GM23338 (cell line): ENCODE results near the gene SIRT7. TPM values are rescaled to one million over a fixed set of nuclear protein-coding genes. Genes with fewer than 3 reads are reported as not detected.

Source experiments
- EZH2 ChIP-seq: fragments of 200-600 bp; sonication (generic); IDR thresholded peaks from one replicate; pipeline ENCODE4 v1.8.0; 2017; ENCODE audit warnings: antibody characterized with exemption, mild to moderate bottlenecking, low read depth; ENCODE audit not compliant: unreplicated experiment
- POLR2AphosphoS5 ChIP-seq: IDR thresholded peaks from 2 replicates; pipeline ENCODE4 v1.6.1; 2016; ENCODE audit warnings: antibody characterized with exemption, low read depth
- ZNF331 ChIP-seq: fragments of 250-450 bp; sonication (Bioruptor Pico); IDR thresholded peaks from 2 replicates; pipeline ENCODE4 v1.5.0; 2020; ENCODE audit warnings: low read depth, mild to moderate bottlenecking, moderate library complexity
- polyA plus RNA-seq: library from polyadenylated mRNA; unstranded; fragments of >200 nt; fragmentation: Nextera tagmentation; extraction: Ambion mirVana; gene quantifications from 2 replicates; pipeline ENCODE4 v1.2.1, GENCODE V29; 2016
- total RNA-seq: library from RNA; depleted of rRNA; stranded (reverse); fragments of >200 nt; shearing (Covaris generic); gene quantifications from 2 replicates; pipeline ENCODE4 v1.2.3, GENCODE V29; 2014; rRNA removed
- TF ChIP-seq, protein P1 (sequence below): fragments of 250-450 bp; sonication (Bioruptor Pico); IDR thresholded peaks from 2 replicates; pipeline ENCODE4 v1.5.0; 2020; ENCODE audit warnings: mild to moderate bottlenecking, moderate library complexity
- TF ChIP-seq, protein P2 (sequence below): IDR thresholded peaks from 2 replicates; pipeline ENCODE4 v1.6.1; 2016; ENCODE audit warnings: antibody characterized with exemption
- TF ChIP-seq, protein P3 (sequence below): IDR thresholded peaks from one replicate; pipeline ENCODE4 v1.6.1; 2018; ENCODE audit warnings: antibody characterized with exemption; ENCODE audit not compliant: unreplicated experiment

SIRT7 gene
- total and polyA plus RNA-seq, 2 experiments from 2014 or later, result 16.3 to 20.8 TPM

DNA sequence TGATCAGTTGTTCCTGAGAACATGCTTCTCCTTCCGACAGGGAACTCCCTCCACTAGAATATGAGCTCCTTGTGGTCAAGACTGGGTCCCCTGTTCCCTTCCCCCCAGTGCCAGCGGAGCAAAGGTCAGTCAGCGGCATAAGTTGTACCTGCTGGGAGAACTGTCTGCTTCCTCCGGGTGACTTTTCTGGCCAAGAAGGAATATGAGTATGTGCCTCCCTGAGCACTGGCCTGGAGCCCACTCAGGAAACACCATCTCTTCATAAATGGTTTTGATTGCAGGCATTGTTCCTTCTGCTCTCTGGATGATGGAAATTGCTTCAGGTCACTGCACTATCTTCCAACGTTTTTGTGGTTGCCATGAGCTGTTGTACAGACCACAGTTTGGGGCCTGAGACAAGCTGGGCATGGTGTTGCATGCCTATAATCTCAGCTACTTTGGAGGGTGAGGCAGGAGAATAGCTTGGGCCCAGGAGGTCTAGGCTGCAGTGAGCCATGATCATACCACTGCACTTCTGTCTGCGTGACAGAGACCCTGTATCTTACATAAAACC, 54.8 kb downstream of the SIRT7 start (continued):
- TF ChIP-seq, protein P1, sequence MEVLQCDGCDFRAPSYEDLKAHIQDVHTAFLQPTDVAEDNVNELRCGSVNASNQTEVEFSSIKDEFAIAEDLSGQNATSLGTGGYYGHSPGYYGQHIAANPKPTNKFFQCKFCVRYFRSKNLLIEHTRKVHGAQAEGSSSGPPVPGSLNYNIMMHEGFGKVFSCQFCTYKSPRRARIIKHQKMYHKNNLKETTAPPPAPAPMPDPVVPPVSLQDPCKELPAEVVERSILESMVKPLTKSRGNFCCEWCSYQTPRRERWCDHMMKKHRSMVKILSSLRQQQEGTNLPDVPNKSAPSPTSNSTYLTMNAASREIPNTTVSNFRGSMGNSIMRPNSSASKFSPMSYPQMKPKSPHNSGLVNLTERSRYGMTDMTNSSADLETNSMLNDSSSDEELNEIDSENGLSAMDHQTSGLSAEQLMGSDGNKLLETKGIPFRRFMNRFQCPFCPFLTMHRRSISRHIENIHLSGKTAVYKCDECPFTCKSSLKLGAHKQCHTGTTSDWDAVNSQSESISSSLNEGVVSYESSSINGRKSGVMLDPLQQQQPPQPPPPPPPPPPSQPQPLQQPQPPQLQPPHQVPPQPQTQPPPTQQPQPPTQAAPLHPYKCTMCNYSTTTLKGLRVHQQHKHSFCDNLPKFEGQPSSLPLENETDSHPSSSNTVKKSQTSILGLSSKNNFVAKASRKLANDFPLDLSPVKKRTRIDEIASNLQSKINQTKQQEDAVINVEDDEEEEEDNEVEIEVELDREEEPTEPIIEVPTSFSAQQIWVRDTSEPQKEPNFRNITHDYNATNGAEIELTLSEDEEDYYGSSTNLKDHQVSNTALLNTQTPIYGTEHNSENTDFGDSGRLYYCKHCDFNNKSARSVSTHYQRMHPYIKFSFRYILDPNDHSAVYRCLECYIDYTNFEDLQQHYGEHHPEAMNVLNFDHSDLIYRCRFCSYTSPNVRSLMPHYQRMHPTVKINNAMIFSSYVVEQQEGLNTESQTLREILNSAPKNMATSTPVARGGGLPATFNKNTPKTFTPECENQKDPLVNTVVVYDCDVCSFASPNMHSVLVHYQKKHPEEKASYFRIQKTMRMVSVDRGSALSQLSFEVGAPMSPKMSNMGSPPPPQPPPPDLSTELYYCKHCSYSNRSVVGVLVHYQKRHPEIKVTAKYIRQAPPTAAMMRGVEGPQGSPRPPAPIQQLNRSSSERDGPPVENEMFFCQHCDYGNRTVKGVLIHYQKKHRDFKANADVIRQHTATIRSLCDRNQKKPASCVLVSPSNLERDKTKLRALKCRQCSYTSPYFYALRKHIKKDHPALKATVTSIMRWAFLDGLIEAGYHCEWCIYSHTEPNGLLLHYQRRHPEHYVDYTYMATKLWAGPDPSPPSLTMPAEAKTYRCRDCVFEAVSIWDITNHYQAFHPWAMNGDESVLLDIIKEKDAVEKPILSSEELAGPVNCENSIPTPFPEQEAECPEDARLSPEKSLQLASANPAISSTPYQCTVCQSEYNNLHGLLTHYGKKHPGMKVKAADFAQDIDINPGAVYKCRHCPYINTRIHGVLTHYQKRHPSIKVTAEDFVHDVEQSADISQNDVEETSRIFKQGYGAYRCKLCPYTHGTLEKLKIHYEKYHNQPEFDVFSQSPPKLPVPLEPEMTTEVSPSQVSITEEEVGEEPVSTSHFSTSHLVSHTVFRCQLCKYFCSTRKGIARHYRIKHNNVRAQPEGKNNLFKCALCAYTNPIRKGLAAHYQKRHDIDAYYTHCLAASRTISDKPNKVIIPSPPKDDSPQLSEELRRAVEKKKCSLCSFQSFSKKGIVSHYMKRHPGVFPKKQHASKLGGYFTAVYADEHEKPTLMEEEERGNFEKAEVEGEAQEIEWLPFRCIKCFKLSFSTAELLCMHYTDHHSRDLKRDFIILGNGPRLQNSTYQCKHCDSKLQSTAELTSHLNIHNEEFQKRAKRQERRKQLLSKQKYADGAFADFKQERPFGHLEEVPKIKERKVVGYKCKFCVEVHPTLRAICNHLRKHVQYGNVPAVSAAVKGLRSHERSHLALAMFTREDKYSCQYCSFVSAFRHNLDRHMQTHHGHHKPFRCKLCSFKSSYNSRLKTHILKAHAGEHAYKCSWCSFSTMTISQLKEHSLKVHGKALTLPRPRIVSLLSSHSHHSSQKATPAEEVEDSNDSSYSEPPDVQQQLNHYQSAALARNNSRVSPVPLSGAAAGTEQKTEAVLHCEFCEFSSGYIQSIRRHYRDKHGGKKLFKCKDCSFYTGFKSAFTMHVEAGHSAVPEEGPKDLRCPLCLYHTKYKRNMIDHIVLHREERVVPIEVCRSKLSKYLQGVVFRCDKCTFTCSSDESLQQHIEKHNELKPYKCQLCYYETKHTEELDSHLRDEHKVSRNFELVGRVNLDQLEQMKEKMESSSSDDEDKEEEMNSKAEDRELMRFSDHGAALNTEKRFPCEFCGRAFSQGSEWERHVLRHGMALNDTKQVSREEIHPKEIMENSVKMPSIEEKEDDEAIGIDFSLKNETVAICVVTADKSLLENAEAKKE (CRISPR knock-in tag), result no peak
- TF ChIP-seq EZH2, result no peak
- TF ChIP-seq POLR2AphosphoS5, result no peak
- TF ChIP-seq, protein P2, sequence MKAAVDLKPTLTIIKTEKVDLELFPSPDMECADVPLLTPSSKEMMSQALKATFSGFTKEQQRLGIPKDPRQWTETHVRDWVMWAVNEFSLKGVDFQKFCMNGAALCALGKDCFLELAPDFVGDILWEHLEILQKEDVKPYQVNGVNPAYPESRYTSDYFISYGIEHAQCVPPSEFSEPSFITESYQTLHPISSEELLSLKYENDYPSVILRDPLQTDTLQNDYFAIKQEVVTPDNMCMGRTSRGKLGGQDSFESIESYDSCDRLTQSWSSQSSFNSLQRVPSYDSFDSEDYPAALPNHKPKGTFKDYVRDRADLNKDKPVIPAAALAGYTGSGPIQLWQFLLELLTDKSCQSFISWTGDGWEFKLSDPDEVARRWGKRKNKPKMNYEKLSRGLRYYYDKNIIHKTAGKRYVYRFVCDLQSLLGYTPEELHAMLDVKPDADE, result no peak
- no peak for TF ChIP-seq ZNF331 (CRISPR knock-in tag)
- TF ChIP-seq, protein P3, sequence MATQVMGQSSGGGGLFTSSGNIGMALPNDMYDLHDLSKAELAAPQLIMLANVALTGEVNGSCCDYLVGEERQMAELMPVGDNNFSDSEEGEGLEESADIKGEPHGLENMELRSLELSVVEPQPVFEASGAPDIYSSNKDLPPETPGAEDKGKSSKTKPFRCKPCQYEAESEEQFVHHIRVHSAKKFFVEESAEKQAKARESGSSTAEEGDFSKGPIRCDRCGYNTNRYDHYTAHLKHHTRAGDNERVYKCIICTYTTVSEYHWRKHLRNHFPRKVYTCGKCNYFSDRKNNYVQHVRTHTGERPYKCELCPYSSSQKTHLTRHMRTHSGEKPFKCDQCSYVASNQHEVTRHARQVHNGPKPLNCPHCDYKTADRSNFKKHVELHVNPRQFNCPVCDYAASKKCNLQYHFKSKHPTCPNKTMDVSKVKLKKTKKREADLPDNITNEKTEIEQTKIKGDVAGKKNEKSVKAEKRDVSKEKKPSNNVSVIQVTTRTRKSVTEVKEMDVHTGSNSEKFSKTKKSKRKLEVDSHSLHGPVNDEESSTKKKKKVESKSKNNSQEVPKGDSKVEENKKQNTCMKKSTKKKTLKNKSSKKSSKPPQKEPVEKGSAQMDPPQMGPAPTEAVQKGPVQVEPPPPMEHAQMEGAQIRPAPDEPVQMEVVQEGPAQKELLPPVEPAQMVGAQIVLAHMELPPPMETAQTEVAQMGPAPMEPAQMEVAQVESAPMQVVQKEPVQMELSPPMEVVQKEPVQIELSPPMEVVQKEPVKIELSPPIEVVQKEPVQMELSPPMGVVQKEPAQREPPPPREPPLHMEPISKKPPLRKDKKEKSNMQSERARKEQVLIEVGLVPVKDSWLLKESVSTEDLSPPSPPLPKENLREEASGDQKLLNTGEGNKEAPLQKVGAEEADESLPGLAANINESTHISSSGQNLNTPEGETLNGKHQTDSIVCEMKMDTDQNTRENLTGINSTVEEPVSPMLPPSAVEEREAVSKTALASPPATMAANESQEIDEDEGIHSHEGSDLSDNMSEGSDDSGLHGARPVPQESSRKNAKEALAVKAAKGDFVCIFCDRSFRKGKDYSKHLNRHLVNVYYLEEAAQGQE, result no peak

Other genes with a start within 250 kb of the SIRT7 start
- 41.3 and 54.9 TPM in 2 replicates for gene ARL16, start 234.4 kb downstream of the SIRT7 start, total RNA-seq
- gene ARL16, start 234.4 kb downstream of the SIRT7 start, polyA plus RNA-seq, result 39.6 and 40.4 TPM in 2 replicates
- 66.9 and 90.2 TPM in 2 replicates for gene HGS, start 234.2 kb downstream of the SIRT7 start, total RNA-seq
- 59.0 and 59.4 TPM in 2 replicates for gene HGS, start 234.2 kb downstream of the SIRT7 start, polyA plus RNA-seq
- 50.9 and 53.2 TPM in 2 replicates for gene MRPL12, start 214.8 kb downstream of the SIRT7 start, total RNA-seq
- gene MRPL12, start 214.8 kb downstream of the SIRT7 start, polyA plus RNA-seq, result 140 and 153 TPM in 2 replicates
- gene SLC25A10, start 205.9 kb downstream of the SIRT7 start, total RNA-seq, result 37.1 and 47.4 TPM in 2 replicates
- 25.7 TPM in 2 replicates for gene SLC25A10, start 205.9 kb downstream of the SIRT7 start, polyA plus RNA-seq
- 0.17 and 0.31 TPM in 2 replicates for gene GCGR, start 114.0 kb downstream of the SIRT7 start, total RNA-seq
- 0.23 and 0.92 TPM in 2 replicates for gene GCGR, start 114.0 kb downstream of the SIRT7 start, polyA plus RNA-seq
- 85.2 and 110 TPM in 2 replicates for gene MCRIP1, start 84.9 kb downstream of the SIRT7 start, total RNA-seq
- gene MCRIP1, start 84.9 kb downstream of the SIRT7 start, polyA plus RNA-seq, result 99.5 and 101 TPM in 2 replicates
- gene PPP1R27, start 83.1 kb downstream of the SIRT7 start, total RNA-seq, result not detected in 2 replicates
- gene PPP1R27, start 83.1 kb downstream of the SIRT7 start, polyA plus RNA-seq, result 0.40 and 0.65 TPM in 2 replicates
- 418 and 620 TPM in 2 replicates for gene P4HB, start 57.6 kb downstream of the SIRT7 start, total RNA-seq
- 206 and 209 TPM in 2 replicates for gene P4HB, start 57.6 kb downstream of the SIRT7 start, polyA plus RNA-seq
- gene ARHGDIA, start 46.8 kb downstream of the SIRT7 start, total RNA-seq, result 80.1 and 125 TPM in 2 replicates
- gene ARHGDIA, start 46.8 kb downstream of the SIRT7 start, polyA plus RNA-seq, result 140 and 152 TPM in 2 replicates
- gene ALYREF, start 26.6 kb downstream of the SIRT7 start, total RNA-seq, result 236 TPM in 2 replicates
- 36.5 and 54.3 TPM in 2 replicates for gene ALYREF, start 26.6 kb downstream of the SIRT7 start, polyA plus RNA-seq
- 149 and 188 TPM in 2 replicates for gene ANAPC11, start 26.5 kb downstream of the SIRT7 start, total RNA-seq
- 498 and 517 TPM in 2 replicates for gene ANAPC11, start 26.5 kb downstream of the SIRT7 start, polyA plus RNA-seq
- gene NPB, start 15.9 kb downstream of the SIRT7 start, total RNA-seq, result 0.93 and 3.8 TPM in 2 replicates
- gene NPB, start 15.9 kb downstream of the SIRT7 start, polyA plus RNA-seq, result 2.7 and 3.6 TPM in 2 replicates
- 65.2 and 82.9 TPM in 2 replicates for gene PCYT2, start 6.8 kb downstream of the SIRT7 start, total RNA-seq
- 50.9 and 51.6 TPM in 2 replicates for gene PCYT2, start 6.8 kb downstream of the SIRT7 start, polyA plus RNA-seq
- 32.0 and 33.4 TPM in 2 replicates for gene MAFG, start 9.6 kb upstream of the SIRT7 start, total RNA-seq
- gene MAFG, start 9.6 kb upstream of the SIRT7 start, polyA plus RNA-seq, result 17.2 and 21.7 TPM in 2 replicates
- 237 and 240 TPM in 2 replicates for gene PYCR1, start 19.1 kb upstream of the SIRT7 start, total RNA-seq
- gene PYCR1, start 19.1 kb upstream of the SIRT7 start, polyA plus RNA-seq, result 87.3 and 98.9 TPM in 2 replicates
- gene MYADML2, start 29.1 kb upstream of the SIRT7 start, total RNA-seq, result 0.78 and 1.7 TPM in 2 replicates
- 0.42 and 0.70 TPM in 2 replicates for gene MYADML2, start 29.1 kb upstream of the SIRT7 start, polyA plus RNA-seq
- gene NOTUM, start 43.0 kb upstream of the SIRT7 start, total RNA-seq, result 0.66 and 1.6 TPM in 2 replicates
- gene NOTUM, start 43.0 kb upstream of the SIRT7 start, polyA plus RNA-seq, result 0.29 and 0.66 TPM in 2 replicates
- gene ASPSCR1, start 59.5 kb upstream of the SIRT7 start, total RNA-seq, result 40.4 and 46.9 TPM in 2 replicates
- 44.2 and 47.5 TPM in 2 replicates for gene ASPSCR1, start 59.5 kb upstream of the SIRT7 start, polyA plus RNA-seq
- gene CENPX, start 104.7 kb upstream of the SIRT7 start, total RNA-seq, result 114 and 127 TPM in 2 replicates
- 157 and 172 TPM in 2 replicates for gene CENPX, start 104.7 kb upstream of the SIRT7 start, polyA plus RNA-seq
- 40.7 and 41.6 TPM in 2 replicates for gene LRRC45, start 105.1 kb upstream of the SIRT7 start, total RNA-seq
- gene LRRC45, start 105.1 kb upstream of the SIRT7 start, polyA plus RNA-seq, result 16.1 and 17.6 TPM in 2 replicates
- 211 and 293 TPM in 2 replicates for gene RAC3, start 113.5 kb upstream of the SIRT7 start, total RNA-seq
- 31.5 and 35.6 TPM in 2 replicates for gene RAC3, start 113.5 kb upstream of the SIRT7 start, polyA plus RNA-seq
- 84.8 and 86.9 TPM in 2 replicates for gene DCXR, start 119.5 kb upstream of the SIRT7 start, total RNA-seq
- 137 and 147 TPM in 2 replicates for gene DCXR, start 119.5 kb upstream of the SIRT7 start, polyA plus RNA-seq
- gene RFNG, start 133.6 kb upstream of the SIRT7 start, total RNA-seq, result 36.9 and 44.7 TPM in 2 replicates
- gene RFNG, start 133.6 kb upstream of the SIRT7 start, polyA plus RNA-seq, result 18.0 and 18.9 TPM in 2 replicates
- gene GPS1, start 133.7 kb upstream of the SIRT7 start, total RNA-seq, result 228 and 242 TPM in 2 replicates
- 136 and 148 TPM in 2 replicates for gene GPS1, start 133.7 kb upstream of the SIRT7 start, polyA plus RNA-seq
- gene DUS1L, start 147.6 kb upstream of the SIRT7 start, total RNA-seq, result 110 and 122 TPM in 2 replicates
- 66.0 and 105 TPM in 2 replicates for gene DUS1L, start 147.6 kb upstream of the SIRT7 start, polyA plus RNA-seq
- 692 and 849 TPM in 2 replicates for gene FASN, start 180.1 kb upstream of the SIRT7 start, total RNA-seq
- gene FASN, start 180.1 kb upstream of the SIRT7 start, polyA plus RNA-seq, result 110 and 120 TPM in 2 replicates